Activated CD8-positive, alpha-beta memory T cell treated with anti-CD3 and anti-CD28 coated beads, Interleukin-2, amount 50 U/mL, for 24 hours (primary cell): ENCODE data around the gene SUN5.

Experiments
- DNase-seq: peaks from one replicate; pipeline ENCODE4 v3.0.0-alpha.2; 2020; ENCODE audit errors: extremely low read depth

Gene SUN5

GRCh38 chr20:33014336-33015113 lies 10.3 kb upstream of the SUN5 start:
- DNase-seq: no peak

- DNase-seq: no peak
Measured at GRCh38 chr20:33013701-33014326, 9.6 kb upstream of the SUN5 start.

GRCh38 chr20:33012327-33013189 lies 8.3 kb upstream of the SUN5 start:
- no peak for DNase-seq

- DNase-seq: no peak
Measured at GRCh38 chr20:33010674-33011449, 6.6 kb upstream of the SUN5 start.

- DNase-seq: no peak
Measured at GRCh38 chr20:33010133-33010504, 5.9 kb upstream of the SUN5 start.

- no peak for DNase-seq
Measured at GRCh38 chr20:33009214-33010132, 5.2 kb upstream of the SUN5 start.

- no peak for DNase-seq
Measured at GRCh38 chr20:33008336-33009213, 4.3 kb upstream of the SUN5 start.

- DNase-seq: no peak
Measured at GRCh38 chr20:33007376-33008335, 3.4 kb upstream of the SUN5 start, which contains the start of gene BPIFB2. Gene BPIFB2 (plus strand): TSS chr20:33007704. CDS start chr20:33008575, 871 bp downstream.

GRCh38 chr20:33006776-33007375 lies 2.6 kb upstream of the SUN5 start:
- DNase-seq: no peak

GRCh38 chr20:33005908-33006775 lies 1.9 kb upstream of the SUN5 start:
- DNase-seq: no peak

- no peak for DNase-seq
Measured at GRCh38 chr20:33005132-33005566, 916 bp upstream of the SUN5 start.

- DNase-seq: no peak
Measured at GRCh38 chr20:33002087-33002808, 2.0 kb downstream of the SUN5 start.

- no peak for DNase-seq
Measured at GRCh38 chr20:33000802-33001466, 3.3 kb downstream of the SUN5 start.

GRCh38 chr20:32999603-33000250 lies 4.5 kb downstream of the SUN5 start:
- no peak for DNase-seq

- DNase-seq: no peak
Measured at GRCh38 chr20:32997431-32997830, 6.8 kb downstream of the SUN5 start.
